ENCODE measurements around the gene SDHAF4.

The SDHAF4 gene

DNA sequence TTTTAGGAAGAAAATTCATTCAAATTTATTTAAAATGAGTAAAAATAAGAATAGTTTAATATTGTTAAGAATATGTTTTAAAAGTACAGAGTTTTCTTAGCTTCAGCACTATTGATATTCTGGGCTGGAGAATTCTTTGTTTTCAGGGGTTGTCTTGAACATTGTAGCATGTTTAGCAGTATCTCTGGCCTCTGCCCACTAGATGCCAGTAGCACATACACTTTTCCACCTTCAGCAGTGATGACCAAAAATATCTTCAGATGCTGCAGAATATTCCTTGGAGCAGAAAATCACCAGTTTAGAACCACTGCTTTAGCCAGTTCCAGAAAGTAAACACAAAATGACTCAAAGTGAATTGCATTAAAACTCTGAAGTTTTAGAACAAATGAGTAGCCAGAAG, 19.4 kb upstream of the SDHAF4 start:
- Histone ChIP-seq H3K27ac (ENCODE audit: low read depth, low read length) (no peak overlapping the region), H2AFZ (ENCODE audit: low read depth, low read length, severe bottlenecking) (no peak overlapping the region), H3K27me3 (ENCODE audit: low read length) (no peaks in the 10 kb centered on the region), H3F3A (ENCODE audit: insufficient read depth) (peaks cover 7% of the 10 kb centered on the region; the same call in 1 of the 2 replicates), H4K20me1 (ENCODE audit: low read depth, low read length) (no peaks in the 10 kb centered on the region), H3K4me2 (ENCODE audit: low read depth, low read length, poor library complexity, severe bottlenecking) (no peak overlapping the region), H3K9me3 (ENCODE audit: insufficient read depth, low read length) (no peaks in the 10 kb centered on the region), H3K9ac (ENCODE audit: low read length) (no peak overlapping the region), H3K79me2 (ENCODE audit: insufficient read depth, low read length) (no peaks in the 10 kb centered on the region), H3K9me2 (replicated peaks; ENCODE audit: insufficient read depth, low read length) (no peaks in the 10 kb centered on the region), H3K36me3 (ENCODE audit: low read length) (peaks cover 2% of the 10 kb centered on the region; the same call in 1 of the 2 replicates), H3K4me3 (ENCODE audit: insufficient read depth, low read length, poor library complexity, severe bottlenecking) (no peak overlapping the region)
- TF ChIP-seq, protein P1, sequence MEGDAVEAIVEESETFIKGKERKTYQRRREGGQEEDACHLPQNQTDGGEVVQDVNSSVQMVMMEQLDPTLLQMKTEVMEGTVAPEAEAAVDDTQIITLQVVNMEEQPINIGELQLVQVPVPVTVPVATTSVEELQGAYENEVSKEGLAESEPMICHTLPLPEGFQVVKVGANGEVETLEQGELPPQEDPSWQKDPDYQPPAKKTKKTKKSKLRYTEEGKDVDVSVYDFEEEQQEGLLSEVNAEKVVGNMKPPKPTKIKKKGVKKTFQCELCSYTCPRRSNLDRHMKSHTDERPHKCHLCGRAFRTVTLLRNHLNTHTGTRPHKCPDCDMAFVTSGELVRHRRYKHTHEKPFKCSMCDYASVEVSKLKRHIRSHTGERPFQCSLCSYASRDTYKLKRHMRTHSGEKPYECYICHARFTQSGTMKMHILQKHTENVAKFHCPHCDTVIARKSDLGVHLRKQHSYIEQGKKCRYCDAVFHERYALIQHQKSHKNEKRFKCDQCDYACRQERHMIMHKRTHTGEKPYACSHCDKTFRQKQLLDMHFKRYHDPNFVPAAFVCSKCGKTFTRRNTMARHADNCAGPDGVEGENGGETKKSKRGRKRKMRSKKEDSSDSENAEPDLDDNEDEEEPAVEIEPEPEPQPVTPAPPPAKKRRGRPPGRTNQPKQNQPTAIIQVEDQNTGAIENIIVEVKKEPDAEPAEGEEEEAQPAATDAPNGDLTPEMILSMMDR (IDR thresholded peaks at IDR 0.05; ENCODE audit: insufficient read depth, low read length, poor library complexity, severe bottlenecking): no peak
- TF ChIP-seq EZH2phosphoT487 (conservative IDR thresholded peaks at IDR 0.05; ENCODE audit: low read length): no peak

- Histone ChIP-seq H3F3A (ENCODE audit: insufficient read depth) (peaks cover 7% of the 10 kb centered on the region; the same call in 1 of the 2 replicates), H3K4me3 (ENCODE audit: insufficient read depth, low read length, poor library complexity, severe bottlenecking) (no peak overlapping the region), H3K27ac (ENCODE audit: low read depth, low read length) (no peak overlapping the region), H2AFZ (ENCODE audit: low read depth, low read length, severe bottlenecking) (no peak overlapping the region), H3K27me3 (ENCODE audit: low read length) (no peaks in the 10 kb centered on the region), H3K9me3 (ENCODE audit: insufficient read depth, low read length) (no peaks in the 10 kb centered on the region), H3K9me2 (replicated peaks; ENCODE audit: insufficient read depth, low read length) (no peaks in the 10 kb centered on the region), H4K20me1 (ENCODE audit: low read depth, low read length) (no peaks in the 10 kb centered on the region), H3K79me2 (ENCODE audit: insufficient read depth, low read length) (no peaks in the 10 kb centered on the region), H3K36me3 (ENCODE audit: low read length) (peaks cover 2% of the 10 kb centered on the region; the same call in 1 of the 2 replicates), H3K4me2 (ENCODE audit: low read depth, low read length, poor library complexity, severe bottlenecking) (no peak overlapping the region), H3K9ac (ENCODE audit: low read length) (no peak overlapping the region)
- TF ChIP-seq, protein P1 (IDR thresholded peaks at IDR 0.05; ENCODE audit: insufficient read depth, low read length, poor library complexity, severe bottlenecking): no peak
- no peak for TF ChIP-seq EZH2phosphoT487 (conservative IDR thresholded peaks at IDR 0.05; ENCODE audit: low read length)
Observed at GRCh38 chr6:70547905-70548304, 18.8 kb upstream of the SDHAF4 start.

GRCh38 chr6:70549327-70549726, 17.4 kb upstream of the SDHAF4 start:
- Histone ChIP-seq H3K9me2 (replicated peaks; ENCODE audit: insufficient read depth, low read length) (no peaks in the 10 kb centered on the region), H3K27me3 (ENCODE audit: low read length) (no peaks in the 10 kb centered on the region), H3F3A (ENCODE audit: insufficient read depth) (peaks cover 7% of the 10 kb centered on the region; the same call in 1 of the 2 replicates), H3K36me3 (ENCODE audit: low read length) (no peaks in the 10 kb centered on the region; the same call in 1 of the 2 replicates), H3K27ac (ENCODE audit: low read depth, low read length) (no peak overlapping the region), H3K79me2 (ENCODE audit: insufficient read depth, low read length) (no peaks in the 10 kb centered on the region), H2AFZ (ENCODE audit: low read depth, low read length, severe bottlenecking) (no peak overlapping the region), H3K9ac (ENCODE audit: low read length) (no peak overlapping the region), H3K4me3 (ENCODE audit: insufficient read depth, low read length, poor library complexity, severe bottlenecking) (no peak overlapping the region), H3K4me2 (ENCODE audit: low read depth, low read length, poor library complexity, severe bottlenecking) (no peak overlapping the region), H3K9me3 (ENCODE audit: insufficient read depth, low read length) (no peaks in the 10 kb centered on the region), H4K20me1 (ENCODE audit: low read depth, low read length) (no peaks in the 10 kb centered on the region)
- no peak for TF ChIP-seq EZH2phosphoT487 (conservative IDR thresholded peaks at IDR 0.05; ENCODE audit: low read length)
- TF ChIP-seq, protein P1 (IDR thresholded peaks at IDR 0.05; ENCODE audit: insufficient read depth, low read length, poor library complexity, severe bottlenecking): no peak

All from SU-DHL-6 (cell line).